Mucosa of stomach (tissue), 1 donor: Measurements from ENCODE around the gene SPAG16.

Source experiments
- H3K27me3 ChIP-seq: one replicate; pipeline ENCODE4 v1.7.0; 2013; ENCODE audit warnings: mild to moderate bottlenecking, low read length; ENCODE audit not compliant: control insufficient read depth, insufficient read depth
- H3K36me3 ChIP-seq: one replicate; pipeline ENCODE4 v1.7.0; 2013; ENCODE audit warnings: low read length; ENCODE audit not compliant: control insufficient read depth, insufficient read depth
- H3K4me1 ChIP-seq: one replicate; pipeline ENCODE4 v1.7.0; 2013; ENCODE audit warnings: mild to moderate bottlenecking, low read length; ENCODE audit not compliant: control insufficient read depth, insufficient read depth
- H3K4me3 ChIP-seq: one replicate; pipeline ENCODE4 v1.7.0; 2013; ENCODE audit warnings: low read length
- H3K9ac ChIP-seq: one replicate; pipeline ENCODE4 v1.7.0; 2013; ENCODE audit warnings: mild to moderate bottlenecking, low read length, moderate library complexity
- H3K9me3 ChIP-seq: one replicate; pipeline ENCODE4 v1.7.0; 2013; ENCODE audit warnings: mild to moderate bottlenecking, low read length, moderate library complexity; ENCODE audit not compliant: control insufficient read depth
- donor health status: Pancreatic carcinoma.

The SPAG16 gene

DNA sequence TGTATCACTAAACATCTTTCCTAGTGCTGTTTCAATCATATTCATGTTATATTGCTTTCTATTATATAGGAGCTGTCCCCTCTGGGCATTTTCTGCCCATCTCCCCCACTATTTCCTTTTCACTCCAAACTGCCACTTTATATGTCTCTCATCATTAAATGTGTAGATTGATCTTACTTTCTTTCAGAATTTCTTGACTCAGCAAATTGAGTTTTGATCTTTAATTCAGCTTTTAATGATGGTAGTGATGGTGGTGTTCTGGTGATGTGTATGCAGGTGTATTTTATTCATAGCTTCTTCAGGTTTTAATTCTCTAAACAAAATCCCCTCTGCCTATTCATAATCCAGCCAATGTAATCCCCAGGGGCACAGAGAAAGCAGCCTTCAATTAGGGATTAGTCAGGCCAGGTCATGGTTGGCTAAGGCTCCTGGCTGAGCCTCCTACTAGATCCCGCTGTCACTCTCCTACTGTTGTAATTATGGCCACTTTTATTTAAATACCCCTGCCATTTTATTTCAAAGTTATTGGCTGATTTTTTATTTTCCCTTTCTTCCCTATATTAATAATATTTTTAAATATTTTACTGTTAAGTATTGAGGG, 325.4 kb downstream of the SPAG16 start:
- Histone ChIP-seq H3K4me3 (no peak overlapping the region), H3K9ac (no peak overlapping the region), H3K9me3 (no peaks in the 10 kb centered on the region), H3K27me3 (no peaks in the 10 kb centered on the region), H3K4me1 (no peaks in the 10 kb centered on the region), H3K36me3 (no peaks in the 10 kb centered on the region)

- Histone ChIP-seq H3K4me1 (no peaks in the 10 kb centered on the region), H3K27me3 (no peaks in the 10 kb centered on the region), H3K4me3 (no peak overlapping the region)
Measured at GRCh38 chr2:213627054-213627710, 342.9 kb downstream of the SPAG16 start.

DNA sequence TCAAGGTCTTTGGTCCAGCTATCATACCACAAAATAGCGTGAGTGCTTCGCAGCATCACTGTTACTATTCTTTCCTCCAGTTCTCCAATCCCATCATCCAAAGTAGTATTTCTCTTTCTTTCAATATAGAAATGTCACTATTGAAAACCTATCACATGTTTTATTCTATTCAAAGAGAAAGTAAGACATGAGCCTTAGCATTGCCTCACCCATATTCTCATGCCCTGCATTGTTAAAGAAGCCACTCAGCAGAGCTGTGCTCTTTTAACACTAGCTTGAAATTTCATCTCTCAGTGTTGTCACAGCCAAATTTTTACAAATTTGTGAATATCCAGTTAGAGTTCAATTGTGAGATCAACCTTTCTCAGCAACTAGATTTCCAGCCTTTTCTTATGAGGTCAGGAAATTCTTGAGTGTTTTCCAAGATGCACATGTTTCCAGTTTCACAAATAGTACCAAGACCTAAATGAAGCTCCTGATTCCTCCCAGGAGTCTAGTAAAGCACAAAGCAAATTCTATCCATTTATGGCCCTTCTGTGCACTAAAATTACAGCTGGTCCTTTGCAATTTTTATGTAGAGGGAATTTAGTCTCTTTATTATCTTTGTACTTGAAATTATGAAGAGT, 343.7 kb downstream of the SPAG16 start:
- Histone ChIP-seq H3K27me3 (no peaks in the 10 kb centered on the region), H3K9ac (no peak overlapping the region), H3K4me3 (no peak overlapping the region), H3K4me1 (no peaks in the 10 kb centered on the region), H3K9me3 (no peaks in the 10 kb centered on the region), H3K36me3 (no peaks in the 10 kb centered on the region)

More at GRCh38 chr2:213627054-213627710, 342.9 kb downstream of the SPAG16 start:
- no peaks in the 10 kb centered on the region for H3K36me3 ChIP-seq
- no peaks in the 10 kb centered on the region for H3K9me3 ChIP-seq
- no peak overlapping the region for H3K9ac ChIP-seq

- Histone ChIP-seq H3K27me3 (no peaks in the 10 kb centered on the region), H3K36me3 (no peaks in the 10 kb centered on the region), H3K4me3 (no peak overlapping the region), H3K4me1 (peaks cover 9% of the 10 kb centered on the region), H3K9me3 (no peaks in the 10 kb centered on the region), H3K9ac (no peak overlapping the region)
Measured at GRCh38 chr2:213640738-213641425, 356.6 kb downstream of the SPAG16 start.

DNA sequence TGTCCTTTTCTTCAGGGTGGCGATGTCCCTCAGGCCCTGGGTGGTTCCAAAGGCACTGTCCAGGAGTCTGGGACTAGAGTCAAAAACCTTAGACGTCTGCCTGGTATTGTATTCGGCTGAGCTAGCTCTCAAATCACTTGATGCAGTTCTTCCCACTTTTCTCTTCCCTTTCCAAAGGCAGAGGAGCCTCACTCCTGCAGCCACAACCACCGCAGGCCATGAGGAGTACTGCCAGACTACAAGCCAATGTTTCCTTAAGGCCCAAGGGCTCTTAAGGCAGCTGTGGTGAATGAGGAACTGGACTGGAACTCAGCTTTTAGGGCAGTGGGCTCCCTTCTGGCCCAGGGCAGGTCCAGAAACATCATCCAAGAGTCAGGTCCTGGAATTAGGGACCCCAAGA, 360.7 kb downstream of the SPAG16 start:
- Histone ChIP-seq H3K36me3 (no peaks in the 10 kb centered on the region), H3K4me1 (peaks cover 9% of the 10 kb centered on the region), H3K27me3 (no peaks in the 10 kb centered on the region), H3K4me3 (no peak overlapping the region), H3K9me3 (no peaks in the 10 kb centered on the region), H3K9ac (no peak overlapping the region)

DNA sequence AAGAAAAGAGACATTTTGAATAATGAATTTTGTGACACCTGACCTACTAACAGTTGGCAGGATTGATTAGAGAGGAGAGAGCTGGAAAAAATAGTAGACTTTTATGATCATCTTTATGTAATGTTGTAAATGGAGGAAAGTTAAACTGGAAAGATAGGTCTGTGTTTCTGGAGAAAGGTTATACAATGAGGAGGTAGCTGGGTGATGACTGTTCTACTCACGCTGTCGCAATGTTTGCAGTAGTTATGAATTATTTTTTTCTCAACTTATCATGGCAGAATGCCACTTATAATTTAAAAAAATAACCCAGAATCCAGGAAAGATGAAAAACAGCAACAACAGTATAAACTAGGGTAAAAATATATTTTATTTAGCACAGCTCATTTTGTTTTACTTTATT, 364.9 kb downstream of the SPAG16 start:
- Histone ChIP-seq H3K9me3 (no peaks in the 10 kb centered on the region), H3K9ac (no peak overlapping the region), H3K4me1 (no peaks in the 10 kb centered on the region), H3K27me3 (no peaks in the 10 kb centered on the region), H3K36me3 (no peaks in the 10 kb centered on the region), H3K4me3 (no peak overlapping the region)

GRCh38 chr2:213664817-213665216, 380.6 kb downstream of the SPAG16 start:
- H3K9ac ChIP-seq = no peak overlapping the region
- no peaks in the 10 kb centered on the region for H3K4me1 ChIP-seq
- no peaks in the 10 kb centered on the region for H3K9me3 ChIP-seq
- no peaks in the 10 kb centered on the region for H3K36me3 ChIP-seq
- H3K4me3 ChIP-seq = no peak overlapping the region
- H3K27me3 ChIP-seq = no peaks in the 10 kb centered on the region

DNA sequence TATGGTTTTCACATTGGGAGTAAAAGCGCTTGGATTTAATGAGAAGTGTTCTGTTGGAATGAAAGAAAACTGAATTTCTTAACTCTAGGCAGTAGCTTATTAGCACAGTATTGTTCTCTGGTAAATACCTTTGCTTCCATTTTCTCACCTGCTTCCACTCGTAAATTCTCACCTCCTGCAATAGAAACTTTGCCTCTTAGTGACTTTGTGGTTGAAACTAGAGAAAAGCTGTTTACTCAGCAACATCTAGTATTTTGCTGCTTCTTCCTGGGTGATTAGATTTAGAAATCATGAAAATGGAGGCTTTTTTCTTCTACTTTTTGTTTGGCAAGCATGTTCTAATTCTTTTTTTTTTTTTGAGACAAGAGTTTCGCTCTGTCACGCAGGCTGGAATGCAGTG, 385.4 kb downstream of the SPAG16 start:
- no peaks in the 10 kb centered on the region for H3K4me1 ChIP-seq
- no peaks in the 10 kb centered on the region for H3K36me3 ChIP-seq
- no peaks in the 10 kb centered on the region for H3K27me3 ChIP-seq
- no peak overlapping the region for H3K9ac ChIP-seq
- no peaks in the 10 kb centered on the region for H3K9me3 ChIP-seq
- H3K4me3 ChIP-seq = no peak overlapping the region

DNA sequence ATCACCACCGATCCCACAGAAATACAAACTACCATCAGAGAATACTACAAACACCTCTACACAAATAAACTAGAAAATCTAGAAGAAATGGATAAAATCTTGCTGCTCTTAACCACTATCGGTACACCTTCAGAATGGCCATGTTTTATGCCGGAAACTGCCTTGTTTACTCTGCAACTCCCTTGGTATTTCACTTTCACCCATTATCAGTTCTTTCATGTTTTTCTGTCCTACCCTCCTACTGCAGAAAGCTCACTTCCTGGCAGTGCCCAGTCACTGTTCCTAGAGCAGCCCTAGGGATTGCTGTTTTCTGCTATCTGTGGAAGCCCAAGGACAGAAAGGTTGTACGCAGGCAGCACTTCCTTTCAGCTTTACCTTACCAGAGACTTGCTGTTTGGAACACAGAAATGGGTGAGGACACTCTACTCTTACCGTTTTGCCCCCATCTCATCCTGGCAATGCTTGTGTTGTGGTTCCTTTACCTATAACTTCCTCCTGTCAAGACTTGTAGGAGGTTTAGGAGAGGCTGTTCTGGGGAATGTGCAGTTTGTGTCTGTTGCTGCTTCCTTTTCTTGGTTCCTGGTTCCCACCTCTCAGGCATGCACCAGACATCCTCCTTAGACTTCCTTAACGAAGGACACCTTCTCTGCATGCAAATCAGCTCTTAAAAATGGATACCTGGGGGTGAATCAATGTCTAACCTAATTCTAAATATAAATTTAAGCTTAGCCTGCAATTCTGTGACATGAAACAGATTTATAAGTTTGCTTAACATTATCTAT, 394.4 kb downstream of the SPAG16 start:
- no peaks in the 10 kb centered on the region for H3K9me3 ChIP-seq
- no peak overlapping the region for H3K9ac ChIP-seq
- no peaks in the 10 kb centered on the region for H3K4me1 ChIP-seq
- H3K36me3 ChIP-seq = no peaks in the 10 kb centered on the region
- no peaks in the 10 kb centered on the region for H3K27me3 ChIP-seq
- H3K4me3 ChIP-seq = no peak overlapping the region

DNA sequence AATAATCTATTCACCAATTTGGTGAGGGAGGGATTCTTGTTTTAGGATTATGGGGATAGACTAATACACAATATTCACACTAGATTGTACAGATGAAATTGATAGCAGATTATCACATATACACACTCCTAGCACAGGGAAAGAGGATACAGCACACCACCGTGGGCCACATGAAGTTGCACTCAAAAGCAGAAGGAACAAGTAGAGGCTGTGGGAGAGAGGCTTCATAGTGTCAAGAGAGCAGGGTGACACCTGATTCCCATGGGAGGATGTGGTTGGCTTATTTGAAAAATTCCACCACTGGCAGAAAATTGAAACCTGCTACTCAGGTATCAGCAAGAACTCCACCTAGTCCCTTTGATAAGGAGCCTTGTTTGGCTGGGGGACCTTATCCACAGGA, 395.6 kb downstream of the SPAG16 start:
- Histone ChIP-seq H3K9me3 (no peaks in the 10 kb centered on the region), H3K9ac (no peak overlapping the region), H3K27me3 (no peaks in the 10 kb centered on the region), H3K36me3 (no peaks in the 10 kb centered on the region), H3K4me3 (no peak overlapping the region), H3K4me1 (no peaks in the 10 kb centered on the region)

DNA sequence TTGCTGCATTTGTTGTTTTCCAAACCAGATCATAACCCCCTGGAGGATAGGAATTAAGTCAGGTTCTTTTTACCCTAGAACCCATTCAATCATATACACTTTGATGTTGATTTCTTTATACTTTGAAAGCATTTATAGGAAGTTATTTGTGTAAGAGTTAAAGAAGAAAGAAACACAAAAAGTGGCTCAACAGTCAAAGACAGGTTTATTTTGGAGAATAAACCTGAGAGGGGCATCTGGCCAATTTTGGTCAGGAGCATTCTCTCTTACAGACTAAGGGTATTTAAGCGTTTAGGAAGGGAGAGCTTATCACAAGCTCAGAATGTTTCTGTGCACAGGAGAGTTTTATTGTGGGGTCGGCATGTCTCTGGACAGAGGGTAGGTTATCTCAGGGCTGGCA, 398.0 kb downstream of the SPAG16 start:
- H3K27me3 ChIP-seq = no peaks in the 10 kb centered on the region

More for the DNA sequence above, 398.0 kb downstream of the SPAG16 start:
- Histone ChIP-seq H3K4me3 (no peak overlapping the region), H3K36me3 (no peaks in the 10 kb centered on the region), H3K4me1 (no peaks in the 10 kb centered on the region), H3K9me3 (no peaks in the 10 kb centered on the region), H3K9ac (no peak overlapping the region)
